Body of pancreas (tissue), 4 donors: ENCODE measurements around the gene CXorf65. TPM values are rescaled to one million over a fixed set of nuclear protein-coding genes. Genes with fewer than 3 reads are reported as not detected.

Experiments used
- ATAC-seq: fragments of 150-250 bp; one replicate; pipeline ENCODE4 v1.9.1; 2016
- DNase-seq, 4 donors: peaks; one replicate each; pipeline ENCODE4 v3.0.0-alpha.2; 2019
- H3K27ac ChIP-seq, 4 donors: fragments of 200-600 bp; sonication (generic); 1 replicate in 3 of 4; 2 replicates in 1 of 4; pipeline versions ENCODE4 v1.5.1 to v1.6.1; 2016 to 2019; ENCODE audit warnings: mild to moderate bottlenecking in 1 of 4, mixed read lengths in 1 of 4, moderate library complexity in 1 of 4
- H3K27me3 ChIP-seq, 2 donors: fragments of 200-600 bp; sonication (generic); one replicate each; pipeline ENCODE4 v1.6.0; 2016; ENCODE audit warnings: mild to moderate bottlenecking in 1 of 2
- H3K36me3 ChIP-seq, 2 donors: fragments of 200-600 bp; sonication (generic); replicated peaks in 1 of 2; 2 replicates each; pipeline ENCODE4 v1.5.1; 2016; ENCODE audit warnings: low read depth in 2 of 2; ENCODE audit not compliant: insufficient read depth in 1 of 2
- H3K4me1 ChIP-seq: fragments of 200-600 bp; sonication (generic); one replicate; pipeline ENCODE4 v1.6.0; 2016
- H3K4me3 ChIP-seq, 2 donors: fragments of 200-600 bp; sonication (generic); 1 replicate in 1 of 2; 2 replicates in 1 of 2; pipeline ENCODE4 v1.5.1; 2016 to 2019
- H3K9me3 ChIP-seq, 3 donors: fragments of 200-600 bp; sonication (generic); 1 replicate in 2 of 3; 2 replicates in 1 of 3; pipeline ENCODE4 v1.5.1; 2016
- POLR2A ChIP-seq, 3 donors: fragments of 450-650 bp; IDR thresholded peaks; one replicate each; pipeline ENCODE4 v1.6.1; 2016; ENCODE audit warnings: antibody characterized with exemption in 3 of 3, mild to moderate bottlenecking in 2 of 3
- WGBS, 2 donors: methylation state at CpG; one replicate each; pipeline ENCODE4 v1.1.5; 2017; 5-methylcytosine and 5-hydroxymethylcytosine counted together
- intact Hi-C: fragments of 100-400 bp; cut with DNase I; formaldehyde crosslinking; loops from one replicate; pipeline ENCODE4 v1.15.1; 2023
- total RNA-seq, 2 donors: library from RNA; depleted of rRNA; stranded (reverse); fragments of >200 nt; gene quantifications; one replicate each; pipeline ENCODE4 v1.1.0, GENCODE V29; 2016
- TF ChIP-seq, protein P1 (sequence below), 7 experiments: fragments of 450-650 bp in 4 of 7; fragments of 200-600 bp in 3 of 7; sonication (generic) in 3 of 7; IDR thresholded peaks; one replicate each; pipeline ENCODE4 v1.5.1; 2016 to 2019; ENCODE audit warnings: antibody characterized with exemption in 7 of 7

CXorf65 gene
- total RNA-seq, 2 donors from 2014 or later = not detected

DNA sequence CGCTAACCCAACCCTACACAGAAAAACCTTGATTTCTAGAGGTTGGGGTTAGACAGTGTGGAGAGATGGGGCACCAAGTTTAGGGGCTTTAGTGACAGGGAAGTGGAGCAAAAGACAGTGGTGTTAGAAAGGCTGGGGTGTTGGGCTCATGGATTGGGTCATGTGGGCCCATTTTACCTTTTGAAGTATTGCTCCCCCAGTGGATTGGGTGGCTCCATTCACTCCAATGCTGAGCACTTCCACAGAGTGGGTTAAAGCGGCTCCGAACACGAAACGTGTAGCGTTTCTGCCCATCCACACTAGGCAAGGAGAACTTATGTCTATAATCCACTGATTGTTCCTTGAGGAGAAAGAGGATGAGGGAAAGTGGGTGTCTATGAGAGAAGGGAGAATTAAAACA, 2.5 kb upstream of the CXorf65 start:
- DNase-seq = no peak
- no peak for ATAC-seq
- no peaks in the 10 kb centered on the region for H3K27me3 ChIP-seq
- TF ChIP-seq POLR2A (IDR thresholded peaks at IDR 0.05) = no peak
- TF ChIP-seq, protein P1, sequence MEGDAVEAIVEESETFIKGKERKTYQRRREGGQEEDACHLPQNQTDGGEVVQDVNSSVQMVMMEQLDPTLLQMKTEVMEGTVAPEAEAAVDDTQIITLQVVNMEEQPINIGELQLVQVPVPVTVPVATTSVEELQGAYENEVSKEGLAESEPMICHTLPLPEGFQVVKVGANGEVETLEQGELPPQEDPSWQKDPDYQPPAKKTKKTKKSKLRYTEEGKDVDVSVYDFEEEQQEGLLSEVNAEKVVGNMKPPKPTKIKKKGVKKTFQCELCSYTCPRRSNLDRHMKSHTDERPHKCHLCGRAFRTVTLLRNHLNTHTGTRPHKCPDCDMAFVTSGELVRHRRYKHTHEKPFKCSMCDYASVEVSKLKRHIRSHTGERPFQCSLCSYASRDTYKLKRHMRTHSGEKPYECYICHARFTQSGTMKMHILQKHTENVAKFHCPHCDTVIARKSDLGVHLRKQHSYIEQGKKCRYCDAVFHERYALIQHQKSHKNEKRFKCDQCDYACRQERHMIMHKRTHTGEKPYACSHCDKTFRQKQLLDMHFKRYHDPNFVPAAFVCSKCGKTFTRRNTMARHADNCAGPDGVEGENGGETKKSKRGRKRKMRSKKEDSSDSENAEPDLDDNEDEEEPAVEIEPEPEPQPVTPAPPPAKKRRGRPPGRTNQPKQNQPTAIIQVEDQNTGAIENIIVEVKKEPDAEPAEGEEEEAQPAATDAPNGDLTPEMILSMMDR (IDR thresholded peaks at IDR 0.05) = no peak
- no peaks in the 10 kb centered on the region for H3K36me3 ChIP-seq
- intact Hi-C loops = no loop called here
- no peaks in the 10 kb centered on the region for H3K4me1 ChIP-seq
- WGBS, 2 donors = 85 to 94% methylated on average over 4 to 6 of the region's 6 CpGs
- H3K4me3 ChIP-seq = no peak overlapping the region
- no peak overlapping the region for H3K27ac ChIP-seq
- H3K9me3 ChIP-seq = no peaks in the 10 kb centered on the region

DNA sequence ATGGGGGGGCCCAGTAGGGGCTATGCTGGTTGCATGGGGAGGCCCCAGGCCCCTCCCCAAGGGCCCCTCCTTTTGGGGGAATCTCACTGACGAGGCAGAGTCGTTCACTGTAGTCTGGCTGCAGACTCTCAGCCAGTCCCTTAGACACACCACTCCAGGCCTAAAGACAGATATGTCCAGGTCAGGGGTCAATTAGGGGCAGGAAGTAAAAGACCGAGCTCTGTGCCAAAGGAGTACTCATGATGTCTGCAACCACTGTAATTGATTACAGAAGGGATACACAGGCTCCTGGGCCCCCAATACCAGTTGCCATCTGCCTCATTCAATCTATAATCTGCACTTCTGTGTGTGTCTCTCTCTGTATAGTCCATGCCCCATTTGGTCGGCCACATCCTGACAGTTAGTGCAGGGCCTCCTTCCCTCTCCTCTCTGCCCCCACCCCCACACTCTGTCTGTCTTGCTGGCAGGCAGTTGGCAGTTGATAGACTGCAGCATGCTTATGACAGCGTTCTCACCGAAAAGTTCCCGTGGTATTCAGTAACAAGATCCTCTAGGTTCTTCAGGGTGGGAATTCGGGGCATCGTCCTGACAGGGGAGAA, 1.3 kb upstream of the CXorf65 start:
- no peaks in the 10 kb centered on the region for H3K9me3 ChIP-seq
- no peak for ATAC-seq
- no peaks in the 10 kb centered on the region for H3K27me3 ChIP-seq
- TF ChIP-seq, protein P1 (IDR thresholded peaks at IDR 0.05) = no peak
- no peak for TF ChIP-seq POLR2A (IDR thresholded peaks at IDR 0.05)
- intact Hi-C loops = no loop called here
- WGBS, 2 donors = 41 to 50% methylated on average over 5 to 9 of the region's 9 CpGs
- H3K27ac ChIP-seq = no peak overlapping the region
- no peak overlapping the region for H3K4me3 ChIP-seq
- H3K4me1 ChIP-seq = no peaks in the 10 kb centered on the region
- H3K36me3 ChIP-seq = no peaks in the 10 kb centered on the region
- DNase-seq = no peak

DNA sequence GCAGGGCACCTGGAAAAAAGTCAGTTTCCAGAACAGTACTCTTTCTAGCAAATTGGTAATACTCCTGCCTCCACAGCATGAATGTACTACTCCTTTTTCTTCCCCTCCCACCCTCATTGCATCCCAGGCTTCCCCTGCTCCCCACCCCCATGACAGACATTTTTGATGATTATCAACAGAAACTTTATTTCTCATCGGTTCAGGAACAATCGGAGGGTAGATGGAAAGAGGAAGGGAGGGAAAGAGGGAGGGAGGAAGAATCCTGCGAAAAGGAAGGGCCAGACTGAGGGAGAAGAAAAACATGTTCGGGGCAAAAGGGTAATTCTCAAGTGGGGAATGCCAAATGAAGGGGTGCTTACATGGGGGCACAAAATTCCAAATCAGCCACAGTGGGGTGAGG, 705 bp upstream of the CXorf65 start:
- no peak overlapping the region for H3K4me3 ChIP-seq
- intact Hi-C loops = no loop called here
- no peaks in the 10 kb centered on the region for H3K36me3 ChIP-seq
- no peaks in the 10 kb centered on the region for H3K27me3 ChIP-seq
- DNase-seq (no peak), ATAC-seq (no peak)
- H3K9me3 ChIP-seq = no peaks in the 10 kb centered on the region
- TF ChIP-seq, protein P1 (IDR thresholded peaks at IDR 0.05) = no peak
- TF ChIP-seq POLR2A (IDR thresholded peaks at IDR 0.05) = no peak
- no peak overlapping the region for H3K27ac ChIP-seq
- 53 to 83% methylated on average over 4 of the region's 4 CpGs for WGBS, 2 donors
- no peaks in the 10 kb centered on the region for H3K4me1 ChIP-seq

DNA sequence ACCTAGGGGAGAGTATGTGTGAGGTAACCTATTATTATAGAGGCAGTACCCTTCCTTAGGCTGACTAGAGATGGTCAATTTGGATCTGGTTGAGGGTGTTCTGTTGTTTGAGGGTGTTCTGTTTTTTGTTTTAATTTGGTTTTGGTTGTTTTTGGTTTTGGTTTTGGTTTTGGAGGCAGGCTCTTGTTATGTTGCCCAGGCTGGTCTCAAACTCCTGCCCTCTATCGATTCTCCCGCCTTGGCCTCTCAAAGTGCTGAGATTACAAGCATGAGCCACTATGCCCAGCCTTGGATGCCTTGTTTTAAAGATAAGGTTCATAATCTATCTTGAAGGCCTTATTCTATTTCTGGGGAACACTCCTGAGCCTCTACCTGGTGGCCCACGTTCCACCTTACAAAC, 912 bp downstream of the CXorf65 start:
- no peak for TF ChIP-seq POLR2A (IDR thresholded peaks at IDR 0.05)
- TF ChIP-seq, protein P1 (IDR thresholded peaks at IDR 0.05) = no peak
- Histone ChIP-seq H3K9me3 (no peaks in the 10 kb centered on the region), H3K27me3 (no peaks in the 10 kb centered on the region), H3K4me3 (no peak overlapping the region), H3K4me1 (no peaks in the 10 kb centered on the region), H3K27ac (no peak overlapping the region), H3K36me3 (no peaks in the 10 kb centered on the region)
- DNase-seq = no peak
- WGBS, 2 donors = 75 to 86% methylated on average over 3 of the region's 3 CpGs
- ATAC-seq = no peak
- intact Hi-C loops = no loop called here
